GM12891 (cell line): ENCODE measurements around the gene FGF3.

Experiments
- DNase-seq: peaks from one replicate; pipeline ENCODE4 v3.0.0; 2011; ENCODE audit warnings: low spot score; ENCODE audit not compliant: insufficient read length
- FAIRE-seq: peaks from 2 replicates; lab custom pipeline; 2011; peaks lifted over from hg19 to GRCh38; lab: Jason Lieb, UNC
- PAX5 ChIP-seq: IDR thresholded peaks from 2 replicates; pipeline ENCODE4 v1.6.1; 2011; ENCODE audit warnings: low read length, moderate library complexity, mild to moderate bottlenecking; ENCODE audit not compliant: insufficient read depth, severe bottlenecking
- POLR2A ChIP-seq: IDR thresholded peaks from 2 replicates; pipeline ENCODE4 v1.6.1; 2011; ENCODE audit warnings: low read depth, low read length, control low read depth
- POLR2AphosphoS5 ChIP-seq: IDR thresholded peaks from 2 replicates; pipeline ENCODE4 v1.6.1; 2011; ENCODE audit warnings: low read depth, low read length, control low read depth
- POU2F2 ChIP-seq: IDR thresholded peaks from 2 replicates; pipeline ENCODE4 v1.6.1; 2011; ENCODE audit warnings: low read depth, mild to moderate bottlenecking, control low read depth, low read length, moderate library complexity
- SPI1 ChIP-seq: IDR thresholded peaks from 2 replicates; pipeline ENCODE4 v1.6.1; 2011; ENCODE audit warnings: low read depth, low read length, control low read depth
- TAF1 ChIP-seq: IDR thresholded peaks from 2 replicates; pipeline ENCODE4 v1.6.1; 2011; ENCODE audit warnings: low read depth, low read length, control low read depth

FGF3 gene

GRCh38 chr11:69807106-69807815 is 12.0 kb downstream of the FGF3 start:
- DNase-seq (no peak), FAIRE-seq (no peak)
- TF ChIP-seq TAF1 (no peak), PAX5 (no peak), POLR2A (no peak), SPI1 (no peak), POLR2AphosphoS5 (no peak), POU2F2 (no peak)

GRCh38 chr11:69804769-69805508 is 14.3 kb downstream of the FGF3 start:
- TF ChIP-seq TAF1 = no peak
- TF ChIP-seq POLR2A = no peak
- no peak for TF ChIP-seq SPI1
- TF ChIP-seq POU2F2 = no peak
- no peak for TF ChIP-seq PAX5
- TF ChIP-seq POLR2AphosphoS5 = no peak
- no peak for FAIRE-seq
- DNase-seq = no peak

GRCh38 chr11:69803604-69804218 is 15.5 kb downstream of the FGF3 start:
- TF ChIP-seq POU2F2 = no peak
- no peak for TF ChIP-seq PAX5
- no peak for TF ChIP-seq POLR2AphosphoS5
- FAIRE-seq (no peak), DNase-seq (no peak)

- FAIRE-seq (no peak), DNase-seq (no peak)
- TF ChIP-seq PAX5 (no peak), TAF1 (no peak), POLR2AphosphoS5 (no peak), POU2F2 (no peak), POLR2A (no peak), SPI1 (no peak)
Observed at GRCh38 chr11:69803022-69803421, 16.2 kb downstream of the FGF3 start.

- DNase-seq (no peak), FAIRE-seq (no peak)
- TF ChIP-seq SPI1 (no peak), POLR2AphosphoS5 (no peak), POLR2A (no peak), TAF1 (no peak), POU2F2 (no peak), PAX5 (no peak)
Observed at GRCh38 chr11:69802590-69802989, 16.6 kb downstream of the FGF3 start.

GRCh38 chr11:69801513-69802335 is 17.5 kb downstream of the FGF3 start:
- TF ChIP-seq POU2F2 (no peak), POLR2A (no peak), PAX5 (no peak), POLR2AphosphoS5 (no peak), TAF1 (no peak), SPI1 (no peak)
- DNase-seq (no peak), FAIRE-seq (peak; percentile 20)

- TF ChIP-seq POLR2A = no peak
- TF ChIP-seq PAX5 = no peak
- TF ChIP-seq POU2F2 = no peak
- no peak for TF ChIP-seq SPI1
- TF ChIP-seq TAF1 = no peak
- no peak for TF ChIP-seq POLR2AphosphoS5
- no peak for DNase-seq
- FAIRE-seq = no peak
Observed at GRCh38 chr11:69800278-69800677, 18.9 kb downstream of the FGF3 start.

GRCh38 chr11:69799582-69799981 is 19.6 kb downstream of the FGF3 start:
- DNase-seq (no peak), FAIRE-seq (no peak)
- no peak for TF ChIP-seq SPI1
- TF ChIP-seq POLR2A = no peak
- TF ChIP-seq POU2F2 = no peak
- no peak for TF ChIP-seq POLR2AphosphoS5
- no peak for TF ChIP-seq TAF1
- no peak for TF ChIP-seq PAX5

- no peak for DNase-seq
- FAIRE-seq = no peak
- TF ChIP-seq PAX5 (no peak), POLR2AphosphoS5 (no peak)
Observed at GRCh38 chr11:69799097-69799496, 20.1 kb downstream of the FGF3 start.
